Amniotic epithelial cell (primary cell): Measurements from ENCODE around the gene DGCR2.
"Not testable (repeated sequence)": the region's sequence is repeated elsewhere in the genome, so short reads cannot be mapped to it uniquely, and the experiment has no call there.

Source experiments
- DNase-seq: peaks from one replicate; pipeline ENCODE4 v3.0.0-alpha.2; 2010; ENCODE audit warnings: low read depth

DGCR2 gene

DNA sequence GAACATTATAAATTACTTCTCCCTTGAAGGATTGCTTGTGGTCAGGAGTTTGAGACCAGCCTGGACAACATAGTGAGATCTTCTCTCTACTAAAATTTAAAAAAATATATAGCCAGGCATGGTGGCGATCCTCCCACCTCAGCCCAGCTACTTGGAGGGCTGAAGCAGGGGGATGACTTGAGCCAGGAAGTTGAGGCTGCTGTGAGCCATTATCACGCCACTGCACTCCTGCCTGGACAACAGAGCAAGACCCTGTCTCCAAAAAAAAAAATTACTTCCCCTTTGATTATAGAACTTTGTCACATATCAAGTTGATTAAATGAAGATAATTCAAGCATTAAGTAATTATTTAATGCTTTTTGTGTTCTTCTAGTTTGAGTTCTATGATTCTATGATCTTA lies 121.0 kb downstream of the DGCR2 start:
- no peak for DNase-seq

GRCh38 chr22:19000106-19000505 lies 122.1 kb downstream of the DGCR2 start:
- not testable (repeated sequence) for DNase-seq

GRCh38 chr22:18999416-18999815 lies 122.8 kb downstream of the DGCR2 start:
- DNase-seq = no peak

GRCh38 chr22:18999008-18999407 lies 123.2 kb downstream of the DGCR2 start:
- no peak for DNase-seq

DNA sequence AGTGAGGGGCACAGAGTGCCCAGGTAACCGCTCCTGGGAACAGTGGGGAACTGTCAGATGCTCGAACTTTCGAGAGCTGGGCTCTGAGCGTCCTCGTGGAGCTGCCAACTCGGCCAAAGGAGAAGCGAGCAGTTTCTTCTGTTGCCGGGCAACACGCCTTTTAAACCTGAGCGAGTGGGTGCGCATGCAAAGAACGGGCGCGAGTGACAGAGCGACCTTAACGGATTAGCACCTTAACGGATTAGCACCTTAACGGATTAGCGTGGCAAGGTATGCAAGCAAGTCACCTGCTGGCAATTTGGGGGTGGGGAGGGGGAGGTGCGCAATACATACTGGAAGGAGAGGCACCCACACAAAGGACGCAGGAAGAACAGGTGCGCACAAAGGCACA lies 124.3 kb downstream of the DGCR2 start:
- DNase-seq = no peak

DNA sequence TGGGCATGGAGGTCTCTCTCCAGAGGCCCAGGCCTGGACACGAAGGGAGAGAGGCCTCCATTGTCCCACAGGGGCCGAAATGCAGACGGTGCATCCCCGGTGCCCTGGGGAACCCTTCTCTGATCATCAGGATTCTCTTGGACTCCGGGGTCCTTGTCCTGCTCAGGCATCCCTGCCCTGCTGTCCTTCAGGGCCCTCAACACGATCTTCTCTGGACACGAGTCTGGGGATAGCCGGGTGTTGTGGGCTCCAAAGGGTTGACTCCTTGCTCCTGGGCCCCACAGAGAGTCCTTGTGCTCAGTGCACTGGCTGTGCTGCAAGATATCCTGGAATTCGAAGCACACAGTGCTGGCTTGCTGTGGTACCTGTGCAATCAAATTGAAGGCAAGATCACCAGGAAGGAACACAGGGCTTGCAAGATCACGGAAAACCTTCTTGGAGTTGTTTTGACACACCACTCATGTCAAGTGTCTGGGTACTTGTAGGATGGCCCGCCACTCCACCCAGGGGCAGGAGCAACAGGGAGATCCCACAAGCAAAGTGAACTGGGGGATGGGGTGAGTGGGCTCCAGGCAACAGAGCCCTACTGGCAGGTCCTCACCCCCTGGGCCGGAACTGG lies 124.8 kb downstream of the DGCR2 start:
- DNase-seq = no peak

DNA sequence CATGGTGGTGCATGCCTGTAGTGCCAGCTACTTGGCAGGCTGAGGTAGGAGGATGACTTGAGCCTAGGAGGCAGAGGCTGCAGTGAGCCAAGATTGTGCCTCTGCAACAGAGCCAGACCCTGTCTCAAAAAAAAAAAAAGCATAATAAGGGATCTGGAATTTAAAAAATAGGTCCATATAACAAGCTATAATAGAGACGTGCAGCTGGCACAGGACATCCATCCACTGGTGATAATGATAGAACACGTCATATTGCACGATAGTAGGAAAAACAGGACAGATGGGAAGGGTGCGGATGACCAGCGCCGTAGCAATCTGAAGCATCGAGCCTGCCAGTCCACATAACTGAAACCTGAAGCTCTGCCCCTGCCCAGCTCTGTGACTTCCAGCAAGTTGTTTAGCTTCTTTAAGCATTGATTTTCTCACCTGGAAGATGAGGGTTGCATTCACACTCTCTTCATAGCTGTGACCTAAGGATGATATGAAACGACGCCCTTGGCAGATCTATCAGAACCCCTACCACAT lies 125.8 kb downstream of the DGCR2 start:
- no peak for DNase-seq

DNA sequence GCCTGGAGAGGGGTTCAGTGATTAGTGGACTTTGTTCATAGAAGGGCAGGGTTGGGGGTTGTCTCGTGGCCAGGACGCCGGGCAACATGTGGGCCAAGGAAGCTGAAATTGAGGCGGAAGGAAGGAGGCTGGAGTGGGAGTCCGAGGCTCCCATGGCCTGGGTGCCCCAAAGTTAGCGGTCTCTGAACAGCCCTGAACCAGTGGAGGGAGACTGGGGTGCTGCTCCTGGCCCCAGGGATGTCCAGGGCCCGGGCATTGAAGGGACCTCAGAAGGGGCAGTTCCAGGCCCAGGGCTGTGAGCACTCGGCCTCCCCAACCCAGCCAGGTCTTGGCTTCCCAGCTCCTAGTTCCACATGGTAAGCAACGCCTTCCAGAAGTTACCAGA lies 126.9 kb downstream of the DGCR2 start:
- no peak for DNase-seq

GRCh38 chr22:18994701-18995326 lies 127.4 kb downstream of the DGCR2 start:
- DNase-seq = no peak

DNA sequence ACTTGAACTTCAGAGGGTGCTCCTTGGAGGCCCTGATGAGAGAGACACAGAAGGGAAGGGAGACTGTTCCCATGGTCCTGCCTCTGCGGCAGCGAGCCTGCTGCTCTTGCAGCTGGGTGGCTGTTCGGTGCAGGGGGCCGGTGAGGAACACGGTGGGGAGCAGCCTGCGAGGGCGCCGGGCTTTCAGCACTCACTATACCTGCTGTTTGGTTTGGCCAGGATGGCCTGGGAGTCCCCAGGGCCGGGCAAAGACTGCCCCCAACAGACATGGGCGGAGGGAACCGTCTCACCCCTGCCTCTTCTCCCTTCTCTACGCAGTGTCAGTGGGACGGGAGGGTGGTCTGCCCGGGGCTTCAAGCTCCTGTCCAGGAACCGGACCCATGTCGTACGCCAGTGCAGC lies 128.2 kb downstream of the DGCR2 start:
- no peak for DNase-seq

- no peak for DNase-seq
Observed at GRCh38 chr22:18992543-18993198, 129.5 kb downstream of the DGCR2 start.

GRCh38 chr22:18991821-18992442 lies 130.3 kb downstream of the DGCR2 start:
- no peak for DNase-seq

DNA sequence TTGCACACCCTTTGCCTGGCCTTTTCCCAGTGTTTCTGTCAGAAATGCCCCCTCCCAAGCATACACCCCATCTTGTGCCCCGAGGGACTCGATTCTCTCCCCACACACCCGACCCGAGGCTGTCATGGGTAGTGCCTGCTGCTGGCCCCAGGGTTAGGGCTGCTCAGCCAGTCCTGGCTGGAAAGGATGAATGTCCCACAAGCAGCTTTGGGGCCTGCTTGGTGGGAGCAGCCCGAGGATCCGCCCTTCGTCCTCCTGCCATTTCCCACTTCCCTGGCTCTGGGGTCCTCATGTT lies 131.1 kb downstream of the DGCR2 start:
- DNase-seq = no peak

GRCh38 chr22:18990355-18991137 lies 131.7 kb downstream of the DGCR2 start:
- DNase-seq = no peak

DNA sequence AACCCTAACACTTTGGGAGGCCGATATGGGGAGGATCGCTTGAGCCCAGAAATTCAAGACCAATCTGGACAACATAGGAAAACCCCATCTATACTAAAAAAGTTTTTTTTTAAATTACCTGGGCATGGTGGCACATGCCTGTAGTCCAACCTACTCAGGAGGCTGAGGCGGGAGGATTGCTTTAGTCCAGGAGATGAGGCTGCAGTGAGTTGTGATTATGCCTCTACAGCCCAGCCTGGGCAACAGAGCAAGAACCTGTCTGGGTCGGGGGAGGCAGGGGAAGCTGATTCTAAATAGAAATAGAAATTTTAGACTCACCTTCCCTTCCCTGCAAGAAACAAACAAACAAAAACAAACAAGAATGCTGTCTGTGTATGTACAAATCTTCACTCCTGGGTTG lies 133.3 kb downstream of the DGCR2 start:
- DNase-seq = no peak

DNA sequence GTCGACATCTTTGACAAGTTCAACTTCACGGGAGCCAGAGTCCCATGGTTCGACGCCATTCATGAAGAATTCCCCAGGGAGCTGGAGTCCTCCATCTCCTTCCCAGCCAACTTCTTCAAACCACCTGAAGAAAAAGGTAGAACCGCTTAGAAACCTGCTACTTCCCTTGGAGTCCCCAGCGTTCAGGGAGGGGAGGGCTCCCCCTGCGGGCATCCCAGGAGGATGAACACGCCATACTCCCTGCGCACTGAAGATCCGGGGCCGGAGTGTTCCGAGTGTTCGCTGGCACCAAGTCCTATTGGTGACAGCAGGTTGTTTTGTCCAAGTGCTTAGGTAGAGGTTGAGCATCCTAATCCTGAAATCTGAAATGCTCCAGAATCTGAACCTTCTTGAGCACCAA lies 134.4 kb downstream of the DGCR2 start:
- peak; percentile 11 for DNase-seq

DNA sequence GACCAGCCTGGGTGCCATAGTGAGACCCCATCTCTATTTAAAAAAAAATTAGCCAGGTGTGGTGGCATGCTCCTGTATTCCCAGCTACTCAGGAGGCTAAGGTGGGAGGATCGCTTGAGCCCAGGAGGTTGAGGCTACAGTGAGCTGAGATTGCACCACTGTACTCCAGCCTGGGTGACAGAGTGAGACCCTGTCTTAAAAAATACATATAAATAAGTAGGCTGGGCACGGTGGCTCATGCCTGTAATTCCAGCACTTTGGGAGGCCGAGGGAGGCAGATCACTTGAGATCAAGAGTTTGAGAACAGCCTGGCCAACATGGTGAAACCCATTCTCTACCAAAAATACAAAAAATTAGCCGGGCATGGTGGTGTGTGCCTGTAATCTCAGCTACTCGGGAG lies 135.1 kb downstream of the DGCR2 start:
- not testable (repeated sequence) for DNase-seq
